Measurements from ENCODE around the gene CEP41. TPM values are rescaled to one million over a fixed set of nuclear protein-coding genes. Genes with fewer than 3 reads are reported as not detected.
"Not testable (repeated sequence)": the region's sequence is repeated elsewhere in the genome, so short reads cannot be mapped to it uniquely, and the experiment has no call there.

Gene CEP41
- total and polyA plus RNA-seq, 2 donors from 2014 or later, result 8.1 to 12.7 TPM

GRCh38 chr7:130454959-130455358 is 14.1 kb upstream of the CEP41 start:
- H3K4me1 ChIP-seq (ENCODE audit: control insufficient read depth in 2 of 3, insufficient read depth in 2 of 3, low read depth in 1 of 3, low read length in 3 of 3), result no peaks in the 10 kb centered on the region
- intact Hi-C loops (cut with DNase I), result no loop called here
- TF ChIP-seq CTCF (IDR thresholded peaks at IDR 0.05; ENCODE audit: borderline replicate concordance, extremely low read depth, insufficient read depth), result no peak
- no peak overlapping the region for H3K4me3 ChIP-seq (ENCODE audit: low read length in 3 of 3)
- H3K27me3 ChIP-seq (ENCODE audit: control insufficient read depth, insufficient read depth, low read length), result no peaks in the 10 kb centered on the region
- FAIRE-seq, result no peak
- H3K9me3 ChIP-seq (ENCODE audit: control insufficient read depth in 2 of 3, insufficient read depth in 1 of 3, low read length in 3 of 3), result peaks cover 0 to 7% (median 1%) of the 10 kb centered on the region in 3 donors
- DNase-seq, result no peak
- H3K27ac ChIP-seq (ENCODE audit: low read depth in 2 of 2, low read length in 2 of 2), result no peak overlapping the region
- H3K9ac ChIP-seq (ENCODE audit: low read length in 3 of 3), result no peak overlapping the region
- no peaks in the 10 kb centered on the region for H3K36me3 ChIP-seq (ENCODE audit: control insufficient read depth in 2 of 3, insufficient read depth in 3 of 3, low read length in 3 of 3)

- no peak for DNase-seq
- Histone ChIP-seq H3K36me3 (ENCODE audit: control insufficient read depth in 2 of 3, insufficient read depth in 3 of 3, low read length in 3 of 3) (no peaks in the 10 kb centered on the region), H3K9ac (ENCODE audit: low read length in 3 of 3) (no peak overlapping the region), H3K27me3 (ENCODE audit: control insufficient read depth, insufficient read depth, low read length) (no peaks in the 10 kb centered on the region), H3K9me3 (ENCODE audit: control insufficient read depth in 2 of 3, insufficient read depth in 1 of 3, low read length in 3 of 3) (no peaks in the 10 kb centered on the region), H3K4me1 (ENCODE audit: control insufficient read depth in 2 of 3, insufficient read depth in 2 of 3, low read depth in 1 of 3, low read length in 3 of 3) (no peaks in the 10 kb centered on the region), H3K4me3 (ENCODE audit: low read length in 3 of 3) (no peak overlapping the region), H3K27ac (ENCODE audit: low read depth in 2 of 2, low read length in 2 of 2) (no peak overlapping the region)
- FAIRE-seq, result no peak
- no peak for TF ChIP-seq CTCF (IDR thresholded peaks at IDR 0.05; ENCODE audit: borderline replicate concordance, extremely low read depth, insufficient read depth)
- intact Hi-C loops (cut with DNase I), result no loop called here
Observed at GRCh38 chr7:130452951-130453350, 12.1 kb upstream of the CEP41 start.

- DNase-seq; H3K4me3 ChIP-seq (ENCODE audit: low read length in 3 of 3); H3K9ac ChIP-seq (ENCODE audit: low read length in 3 of 3); H3K4me1 ChIP-seq (ENCODE audit: control insufficient read depth in 2 of 3, insufficient read depth in 2 of 3, low read depth in 1 of 3, low read length in 3 of 3); H3K36me3 ChIP-seq (ENCODE audit: control insufficient read depth in 2 of 3, insufficient read depth in 3 of 3, low read length in 3 of 3); H3K27me3 ChIP-seq (ENCODE audit: control insufficient read depth, insufficient read depth, low read length); H3K27ac ChIP-seq (ENCODE audit: low read depth in 2 of 2, low read length in 2 of 2); intact Hi-C loops (cut with DNase I); H3K9me3 ChIP-seq (ENCODE audit: control insufficient read depth in 2 of 3, insufficient read depth in 1 of 3, low read length in 3 of 3); FAIRE-seq: not testable (repeated sequence)
Observed at GRCh38 chr7:130451344-130451743, 10.5 kb upstream of the CEP41 start.

- Histone ChIP-seq H3K27ac (ENCODE audit: low read depth in 2 of 2, low read length in 2 of 2) (no peak overlapping the region), H3K9me3 (ENCODE audit: control insufficient read depth in 2 of 3, insufficient read depth in 1 of 3, low read length in 3 of 3) (peaks cover 0 to 3% (median 0%) of the 10 kb centered on the region in 3 donors), H3K36me3 (ENCODE audit: control insufficient read depth in 2 of 3, insufficient read depth in 3 of 3, low read length in 3 of 3) (no peaks in the 10 kb centered on the region), H3K4me1 (ENCODE audit: control insufficient read depth in 2 of 3, insufficient read depth in 2 of 3, low read depth in 1 of 3, low read length in 3 of 3) (peaks cover 0 to 7% (median 6%) of the 10 kb centered on the region in 3 donors), H3K4me3 (ENCODE audit: low read length in 3 of 3) (no peak overlapping the region), H3K9ac (ENCODE audit: low read length in 3 of 3) (no peak overlapping the region), H3K27me3 (ENCODE audit: control insufficient read depth, insufficient read depth, low read length) (no peaks in the 10 kb centered on the region)
- TF ChIP-seq CTCF (IDR thresholded peaks at IDR 0.05; ENCODE audit: borderline replicate concordance, extremely low read depth, insufficient read depth), result no peak
- DNase-seq, result no peak
- intact Hi-C loops (cut with DNase I), result no loop called here
- FAIRE-seq, result no peak
Observed at GRCh38 chr7:130446259-130446658, 5.4 kb upstream of the CEP41 start.

Data from kidney (tissue), 14 donors.